Right cardiac atrium (tissue), 5 donors: ENCODE results near the gene FBXO42. TPM values are rescaled to one million over a fixed set of nuclear protein-coding genes. Genes with fewer than 3 reads are reported as not detected.
"Not testable (repeated sequence)": the region's sequence is repeated elsewhere in the genome, so short reads cannot be mapped to it uniquely, and the experiment has no call there.

Experiments
- ATAC-seq, 2 donors: fragments of 200-7000 bp; cut with Tn5 transposase; one replicate each; pipeline versions ENCODE4 v1.8.0 to v1.9.1; 2020; ENCODE audit warnings: moderate library complexity in 2 of 2, mild to moderate bottlenecking in 1 of 2
- DNase-seq, 3 donors: peaks; one replicate each; pipeline ENCODE4 v3.0.0-alpha.2; 2020
- H3K27ac ChIP-seq: one replicate; pipeline ENCODE4 v1.5.1; 2013; ENCODE audit warnings: mild to moderate bottlenecking, low read length, control low read depth, moderate library complexity
- H3K27me3 ChIP-seq: one replicate; pipeline ENCODE4 v1.6.1; 2013; ENCODE audit not compliant: control insufficient read depth, insufficient read depth
- H3K4me1 ChIP-seq: one replicate; pipeline ENCODE4 v1.6.1; 2013; ENCODE audit warnings: low read length; ENCODE audit not compliant: control insufficient read depth, insufficient read depth
- H3K4me3 ChIP-seq: one replicate; pipeline ENCODE4 v1.5.1; 2013; ENCODE audit warnings: low read length, control low read depth
- H3K9me3 ChIP-seq: one replicate; pipeline ENCODE4 v1.6.1; 2013; ENCODE audit warnings: low read length; ENCODE audit not compliant: control insufficient read depth
- WGBS: extraction: QIAGEN DNeasy Blood & Tissue Kit; methylation state at CpG from one replicate; pipeline ENCODE4 v1.1.7; 2013; 5-methylcytosine and 5-hydroxymethylcytosine counted together
- intact Hi-C, 4 donors: fragments of 100-400 bp; cut with DNase I; formaldehyde crosslinking; loops; one replicate each; pipeline versions ENCODE4 v1.11.0 to v1.14.0; 2022 to 2023
- polyA plus RNA-seq: library from polyadenylated mRNA; stranded (reverse); fragments of 200-250 nt; gene quantifications from one replicate; pipeline ENCODE4 v1.2.3, GENCODE V29; 2013
- total RNA-seq, 4 donors: library from RNA; stranded (reverse); fragmentation: NEBNext Ultra II Directional; extraction: Animal tissue kit (Norgen Biotek cat#: 25700); gene quantifications; one replicate each; pipeline ENCODE4 v1.2.1, GENCODE V29; 2021
- donor health status: healthy with polysubstance abuse.
- donor health status: DM: no; HTN: yes; CAD: no.
- donor health status: DM: no; HTN: no; CAD: no.
- donor health status: DM: no; HTN: yes; CAD: no; lungs with severe emphysema.
- donor health status: DM: yes; HTN: yes; CAD: no.

The FBXO42 gene
- total and polyA plus RNA-seq, 5 donors: 15.7 to 18.1 (median 16.5) TPM

DNA sequence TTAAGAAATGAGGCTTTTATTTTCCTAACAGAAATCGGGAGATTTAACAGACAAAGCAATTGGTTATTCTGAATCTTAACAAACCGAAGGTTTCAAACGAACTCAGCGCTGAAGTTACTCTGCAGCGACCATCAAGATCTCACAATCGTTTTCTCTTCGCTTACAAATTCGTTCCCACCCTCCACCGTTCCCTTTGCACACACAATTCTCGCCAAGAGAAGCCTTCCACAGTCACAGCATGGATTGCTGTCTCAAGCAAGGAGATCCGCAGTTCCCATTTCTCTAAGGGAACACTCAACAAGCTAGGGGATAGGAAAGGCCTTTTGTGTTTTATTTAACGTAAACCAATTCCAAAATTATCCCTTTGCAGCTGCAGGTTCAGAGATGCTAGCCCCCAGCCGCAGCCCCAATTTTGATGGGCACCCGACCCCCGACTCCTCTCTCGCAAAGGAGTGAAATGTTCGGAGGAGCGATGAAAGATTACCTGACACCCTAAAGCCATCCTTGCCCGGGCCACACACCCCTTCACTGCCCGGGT is 755 bp downstream of the FBXO42 start:
- DNase-seq: no peak
- Histone ChIP-seq H3K27me3 (no peaks in the 10 kb centered on the region), H3K4me3 (peak overlapping the region; percentile 77), H3K9me3 (no peaks in the 10 kb centered on the region), H3K27ac (peak overlapping the region; percentile 94), H3K4me1 (no peaks in the 10 kb centered on the region)
- ATAC-seq: no peak
- intact Hi-C loops: loop anchor here (5.0 to 10.0 kb wide), 4 partner anchors 97 to 277 kb away; partner anchors contain the start of gene FAM131C (in 1 of the 4)
- WGBS: under 1% methylated on average over 20 of the region's 20 CpGs

DNA sequence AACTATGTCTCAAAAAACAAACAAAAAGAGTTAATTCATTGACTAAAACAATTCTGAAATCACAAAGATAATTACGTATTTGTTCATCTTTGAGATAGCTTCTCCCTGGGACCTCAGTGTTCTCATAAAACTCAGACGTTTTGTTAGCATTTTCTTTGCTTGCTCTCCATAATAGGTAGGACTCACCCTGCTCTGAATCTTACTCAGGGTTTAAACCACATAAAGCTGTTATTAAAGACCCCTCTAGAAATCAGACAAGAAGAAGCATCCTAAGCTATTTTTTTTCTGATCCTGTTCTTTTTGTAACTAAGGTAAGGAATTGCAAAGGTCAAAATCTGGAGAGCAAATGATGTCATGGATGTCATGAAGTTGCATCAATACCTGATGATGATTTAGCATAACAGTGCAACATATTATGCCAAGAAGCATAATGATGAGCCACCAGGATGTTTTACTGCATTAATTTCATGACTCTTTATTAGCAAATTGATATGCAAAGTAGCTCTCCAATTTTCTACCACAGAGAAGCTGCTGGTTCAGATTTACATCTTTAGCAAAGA is 2.4 kb downstream of the FBXO42 start:
- H3K27me3 ChIP-seq: no peaks in the 10 kb centered on the region
- DNase-seq: no peak
- H3K27ac ChIP-seq: peak overlapping the region; percentile 16
- H3K4me1 ChIP-seq: no peaks in the 10 kb centered on the region
- no peak for ATAC-seq
- intact Hi-C loops: loop anchor here (5.0 to 10.0 kb wide), 4 partner anchors 95 to 275 kb away; partner anchors contain the start of gene FAM131C (in 1 of the 4)
- WGBS: 56% methylated on average over 2 of the region's 2 CpGs
- H3K9me3 ChIP-seq: no peaks in the 10 kb centered on the region
- H3K4me3 ChIP-seq: peak overlapping the region; percentile 22

DNA sequence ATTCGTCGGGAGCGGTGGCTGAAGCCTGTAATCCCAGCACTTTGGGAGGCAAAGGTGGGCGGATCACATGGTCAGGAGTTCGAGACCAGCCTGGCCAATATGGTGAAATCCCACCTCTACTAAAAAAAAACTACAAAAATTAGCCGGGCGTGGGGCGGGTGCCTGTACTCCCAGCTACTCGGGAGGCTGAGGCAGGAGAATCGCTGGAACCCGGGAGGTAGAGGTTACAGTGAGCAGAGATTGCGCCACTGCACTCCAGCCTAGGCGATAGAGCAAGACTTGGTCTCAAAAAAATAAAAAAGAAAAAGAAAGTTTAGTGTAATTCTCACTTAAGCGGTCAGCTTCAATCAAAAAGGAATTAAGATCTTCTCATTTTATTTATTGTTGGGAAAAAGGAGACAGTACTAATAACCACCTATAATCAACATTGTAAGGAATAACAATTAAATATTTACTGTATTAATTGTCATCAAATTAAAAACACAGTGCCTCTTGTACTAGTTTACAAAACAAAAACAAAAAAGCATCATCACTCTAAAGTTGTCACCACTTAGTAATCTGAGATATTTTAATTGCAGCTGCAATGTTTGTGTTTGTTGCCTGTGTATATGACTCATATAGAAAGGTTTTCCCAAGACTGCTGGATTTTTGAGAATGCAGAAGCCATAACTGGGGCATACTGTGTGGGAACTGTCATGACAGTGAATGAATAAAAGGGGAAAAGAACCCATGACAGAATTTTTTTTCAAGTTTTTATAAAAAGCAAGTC is 3.7 kb downstream of the FBXO42 start:
- Histone ChIP-seq H3K4me3 (no peak overlapping the region), H3K9me3 (no peaks in the 10 kb centered on the region), H3K27ac (no peak overlapping the region), H3K27me3 (no peaks in the 10 kb centered on the region), H3K4me1 (no peaks in the 10 kb centered on the region)
- intact Hi-C loops: no loop called here
- 95% methylated on average over 14 of the region's 14 CpGs for WGBS
- DNase-seq: no peak
- ATAC-seq: no peak

DNA sequence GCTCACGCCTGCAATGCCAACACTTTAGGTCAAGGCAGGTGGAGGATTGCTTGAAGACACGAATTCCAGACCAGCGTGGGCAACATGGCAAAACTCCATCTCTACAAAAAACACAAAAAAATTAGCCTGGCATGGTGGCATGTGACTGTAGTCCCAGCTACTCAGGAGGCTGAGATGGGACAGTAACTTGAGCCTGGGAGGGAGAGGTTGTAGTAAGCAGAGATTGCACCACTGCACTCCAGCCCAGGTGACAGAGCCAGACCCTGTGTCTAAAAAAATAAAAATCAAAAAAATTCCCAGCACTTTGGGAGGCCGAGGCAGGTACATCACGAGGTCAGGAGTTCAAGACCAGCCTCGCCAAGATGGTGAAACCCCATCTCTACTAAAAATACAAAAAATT is 9.0 kb downstream of the FBXO42 start:
- intact Hi-C loops, DNase-seq, H3K9me3 ChIP-seq, H3K27me3 ChIP-seq, H3K27ac ChIP-seq, H3K4me3 ChIP-seq, H3K4me1 ChIP-seq, ATAC-seq: not testable (repeated sequence)
- 93% methylated on average over 6 of the region's 6 CpGs for WGBS

DNA sequence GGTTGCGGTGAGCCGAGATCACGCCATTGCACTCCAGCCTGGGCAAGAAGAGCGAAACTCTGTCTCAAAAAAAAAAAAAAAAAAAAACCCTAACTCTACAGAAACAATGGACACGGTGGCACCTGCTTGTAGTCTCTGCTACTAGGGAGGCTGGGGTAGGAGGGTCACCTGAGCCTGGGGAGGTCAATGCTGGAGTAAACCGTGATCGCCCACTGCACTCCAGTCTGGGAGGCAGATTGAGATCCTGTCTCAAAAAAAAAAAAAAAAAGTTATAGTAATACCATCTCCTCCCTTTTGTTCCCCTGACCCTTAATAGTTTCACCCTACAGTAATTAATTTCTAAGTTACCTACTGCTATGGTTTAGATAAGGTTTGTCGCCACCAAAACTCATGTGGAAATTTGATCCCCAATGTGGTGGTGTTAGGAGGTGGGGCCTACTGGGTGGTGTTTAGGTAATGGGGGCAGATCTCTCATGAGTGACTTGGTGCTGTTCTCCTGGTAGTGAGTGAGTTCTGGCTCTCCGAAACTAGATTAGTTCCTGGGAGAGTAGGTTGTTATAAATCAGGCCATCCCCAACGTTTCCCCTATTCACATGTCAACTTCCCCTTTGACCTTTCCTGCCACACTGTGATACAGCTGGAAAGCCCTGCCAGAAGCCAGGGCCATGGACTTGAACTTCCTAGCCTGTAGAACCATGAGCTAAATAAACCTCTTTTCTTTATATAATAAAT is 9.8 kb downstream of the FBXO42 start:
- H3K27me3 ChIP-seq: no peaks in the 10 kb centered on the region
- peak in 1 of 2 donors; percentile 31 for ATAC-seq
- no peak overlapping the region for H3K4me3 ChIP-seq
- intact Hi-C loops: no loop called here
- DNase-seq: no peak
- H3K9me3 ChIP-seq: no peaks in the 10 kb centered on the region
- peaks cover 3% of the 10 kb centered on the region for H3K4me1 ChIP-seq
- no peak overlapping the region for H3K27ac ChIP-seq
- 76% methylated on average over 6 of the region's 10 CpGs for WGBS

DNA sequence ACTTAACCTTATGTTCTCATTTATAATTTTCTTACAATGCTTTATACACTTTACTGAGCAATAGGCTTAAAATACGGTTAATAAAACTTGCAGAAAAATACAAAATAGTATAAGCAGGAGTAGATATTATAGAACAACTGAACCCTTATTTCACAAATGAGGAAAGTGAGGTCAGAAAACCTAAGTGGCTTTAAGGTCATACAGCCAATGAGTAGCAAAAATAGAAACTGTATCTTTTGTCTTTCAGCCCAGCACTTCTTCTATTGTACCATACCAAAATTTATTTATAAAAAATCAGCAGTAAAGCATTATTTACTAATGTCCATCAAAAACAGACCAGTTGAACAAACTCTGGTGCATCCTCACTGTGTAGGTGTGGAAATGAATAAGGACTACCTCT is 11.6 kb downstream of the FBXO42 start:
- no peaks in the 10 kb centered on the region for H3K27me3 ChIP-seq
- no peak overlapping the region for H3K27ac ChIP-seq
- H3K4me1 ChIP-seq: peaks cover 3% of the 10 kb centered on the region
- 91% methylated on average over 1 of the region's 1 CpG for WGBS
- no peak overlapping the region for H3K4me3 ChIP-seq
- ATAC-seq (no peak), DNase-seq (no peak)
- no peaks in the 10 kb centered on the region for H3K9me3 ChIP-seq
- intact Hi-C loops: no loop called here

DNA sequence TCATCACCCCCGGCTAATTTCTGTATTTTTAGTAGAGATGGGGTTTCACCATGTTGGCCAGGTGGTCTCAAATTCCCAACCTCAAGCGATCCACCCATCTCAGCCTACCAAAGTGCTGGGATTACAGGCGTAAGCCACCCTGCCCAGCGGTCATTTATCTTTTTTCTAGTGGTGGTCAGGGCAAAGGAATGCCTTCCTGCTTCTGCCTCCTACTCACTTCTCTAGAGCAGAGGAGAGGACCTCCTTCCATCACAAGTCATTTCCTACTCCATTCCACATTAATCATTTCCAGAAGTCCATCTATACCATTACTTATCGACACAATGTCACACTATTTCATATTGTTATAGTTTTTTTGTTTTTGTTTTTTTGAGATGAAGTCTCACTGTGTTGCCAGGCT is 13.3 kb downstream of the FBXO42 start:
- no peak for DNase-seq
- peaks cover 3% of the 10 kb centered on the region for H3K4me1 ChIP-seq
- 91% methylated on average over 5 of the region's 5 CpGs for WGBS
- no peak for ATAC-seq
- intact Hi-C loops: no loop called here
- no peaks in the 10 kb centered on the region for H3K9me3 ChIP-seq
- H3K27ac ChIP-seq: no peak overlapping the region
- no peaks in the 10 kb centered on the region for H3K27me3 ChIP-seq
- no peak overlapping the region for H3K4me3 ChIP-seq

DNA sequence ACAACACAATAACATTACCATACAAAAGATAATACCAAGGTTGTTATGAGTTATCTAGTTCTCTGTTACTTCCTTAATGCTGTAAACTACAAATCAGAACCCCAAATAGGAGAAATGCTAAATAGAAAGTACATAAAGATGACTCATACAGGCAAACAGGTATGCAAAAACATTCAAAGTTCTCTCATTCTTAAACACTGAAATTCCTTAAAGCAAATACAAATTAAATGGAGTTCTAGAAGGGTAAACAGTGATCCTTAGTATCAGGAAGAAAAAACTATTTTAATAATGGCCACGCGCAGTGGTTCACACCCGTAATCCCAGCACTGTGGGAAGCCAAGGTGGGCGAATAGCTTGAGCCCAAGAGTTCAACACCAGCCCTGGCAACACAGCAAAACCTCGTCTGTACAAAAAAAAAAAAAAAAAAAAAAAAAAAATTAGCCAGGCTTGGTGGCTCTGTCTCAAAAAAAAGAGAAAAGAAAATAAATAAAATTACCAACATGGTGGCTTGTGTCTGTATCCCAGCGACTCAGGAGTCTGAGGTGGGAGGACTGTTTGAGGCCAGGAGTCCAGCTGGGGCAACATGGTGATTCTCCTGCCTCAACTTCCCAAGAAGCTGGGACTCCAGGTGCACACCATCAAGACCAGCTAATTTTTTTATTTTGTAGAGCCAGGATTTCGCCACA is 17.5 kb downstream of the FBXO42 start:
- WGBS: 87% methylated on average over 7 of the region's 7 CpGs
- intact Hi-C loops: no loop called here
- ATAC-seq: no peak
- no peaks in the 10 kb centered on the region for H3K27me3 ChIP-seq
- H3K4me3 ChIP-seq: no peak overlapping the region
- H3K4me1 ChIP-seq: peaks cover 3% of the 10 kb centered on the region
- no peaks in the 10 kb centered on the region for H3K9me3 ChIP-seq
- H3K27ac ChIP-seq: no peak overlapping the region
- DNase-seq: no peak

DNA sequence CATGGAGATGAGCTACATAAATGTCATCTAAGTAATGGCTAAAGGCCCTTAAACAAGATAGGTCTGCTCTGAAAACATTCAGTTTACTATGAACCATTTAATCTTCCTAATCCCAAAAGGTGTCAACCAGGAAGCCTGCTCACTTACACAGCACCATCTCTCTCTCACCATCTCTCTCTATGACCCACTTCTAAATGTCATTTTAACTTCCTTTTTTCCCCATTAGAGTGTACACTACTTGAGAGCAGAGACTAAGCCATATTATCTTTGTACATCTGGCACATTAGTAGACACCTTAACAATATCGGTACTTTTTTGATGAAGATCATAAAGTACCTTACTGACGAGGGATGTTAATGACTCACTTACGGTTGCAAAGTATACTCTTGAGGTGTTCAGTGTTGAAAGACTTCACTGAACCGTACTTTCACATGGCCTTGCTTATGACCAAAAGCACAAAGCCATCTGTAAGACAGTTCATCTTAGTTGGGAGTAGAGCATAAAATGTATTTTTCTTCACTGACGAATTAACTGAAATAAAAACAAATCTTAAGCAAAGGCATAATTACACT is 25.4 kb downstream of the FBXO42 start:
- WGBS: 82% methylated on average over 5 of the region's 5 CpGs
- ATAC-seq (no peak), DNase-seq (no peak)
- Histone ChIP-seq H3K4me1 (peaks cover 5% of the 10 kb centered on the region), H3K27ac (no peak overlapping the region), H3K27me3 (no peaks in the 10 kb centered on the region), H3K4me3 (no peak overlapping the region), H3K9me3 (no peaks in the 10 kb centered on the region)
- intact Hi-C loops: no loop called here

DNA sequence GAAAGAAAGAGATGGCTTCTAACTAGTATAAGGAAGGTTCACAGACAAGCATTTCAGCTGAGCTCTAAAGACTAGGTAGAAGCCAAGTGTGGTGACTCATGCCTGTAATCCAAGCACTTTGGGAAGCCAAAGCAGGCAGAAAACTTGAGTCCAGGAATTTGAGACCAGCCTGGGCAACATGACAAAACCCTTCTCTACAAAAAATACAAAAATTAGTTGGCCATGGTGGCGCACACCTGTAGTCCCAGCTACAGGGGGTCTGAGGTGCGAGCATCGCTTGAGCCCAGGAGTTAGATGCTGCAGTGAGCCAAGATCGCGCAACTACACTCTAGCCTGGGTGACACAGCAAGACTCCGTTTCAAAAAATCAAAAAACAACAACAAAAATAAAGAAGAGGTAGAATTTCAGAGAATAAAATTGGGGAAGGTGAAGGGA is 27.8 kb downstream of the FBXO42 start:
- Histone ChIP-seq H3K4me1 (peaks cover 5% of the 10 kb centered on the region), H3K4me3 (no peak overlapping the region), H3K27ac (no peak overlapping the region), H3K27me3 (no peaks in the 10 kb centered on the region), H3K9me3 (no peaks in the 10 kb centered on the region)
- peak; percentile 75 to 84 for ATAC-seq
- peak in 1 of 3 donors; percentile 54 for DNase-seq
- intact Hi-C loops: no loop called here
- WGBS: 93% methylated on average over 6 of the region's 6 CpGs
